Skeletal muscle satellite cell (primary cell): ENCODE data around the gene SORCS2.

Source experiments
- H3K27me3 ChIP-seq: 2 replicates; pipeline ENCODE4 v1.7.0; 2013; ENCODE audit warnings: low read length; ENCODE audit not compliant: control insufficient read depth, insufficient read depth
- H3K36me3 ChIP-seq: 2 replicates; pipeline ENCODE4 v1.7.0; 2013; ENCODE audit warnings: mild to moderate bottlenecking, control low read depth, low read length; ENCODE audit not compliant: insufficient read depth
- H3K4me1 ChIP-seq: 2 replicates; pipeline ENCODE4 v1.7.0; 2013; ENCODE audit warnings: low read length; ENCODE audit not compliant: control insufficient read depth, insufficient read depth
- H3K4me2 ChIP-seq: 2 replicates; pipeline ENCODE4 v1.7.0; 2013; ENCODE audit warnings: mild to moderate bottlenecking, low read length
- H3K4me3 ChIP-seq: 2 replicates; pipeline ENCODE4 v1.7.0; 2013; ENCODE audit warnings: low read length
- H3K9ac ChIP-seq: 2 replicates; pipeline ENCODE4 v1.7.0; 2013; ENCODE audit warnings: mild to moderate bottlenecking, low read depth, low read length, moderate library complexity
- H3K9me3 ChIP-seq: replicated peaks from 2 replicates; pipeline ENCODE4 v1.7.0; 2013; ENCODE audit warnings: mild to moderate bottlenecking, control low read depth, low read length

SORCS2 gene

DNA sequence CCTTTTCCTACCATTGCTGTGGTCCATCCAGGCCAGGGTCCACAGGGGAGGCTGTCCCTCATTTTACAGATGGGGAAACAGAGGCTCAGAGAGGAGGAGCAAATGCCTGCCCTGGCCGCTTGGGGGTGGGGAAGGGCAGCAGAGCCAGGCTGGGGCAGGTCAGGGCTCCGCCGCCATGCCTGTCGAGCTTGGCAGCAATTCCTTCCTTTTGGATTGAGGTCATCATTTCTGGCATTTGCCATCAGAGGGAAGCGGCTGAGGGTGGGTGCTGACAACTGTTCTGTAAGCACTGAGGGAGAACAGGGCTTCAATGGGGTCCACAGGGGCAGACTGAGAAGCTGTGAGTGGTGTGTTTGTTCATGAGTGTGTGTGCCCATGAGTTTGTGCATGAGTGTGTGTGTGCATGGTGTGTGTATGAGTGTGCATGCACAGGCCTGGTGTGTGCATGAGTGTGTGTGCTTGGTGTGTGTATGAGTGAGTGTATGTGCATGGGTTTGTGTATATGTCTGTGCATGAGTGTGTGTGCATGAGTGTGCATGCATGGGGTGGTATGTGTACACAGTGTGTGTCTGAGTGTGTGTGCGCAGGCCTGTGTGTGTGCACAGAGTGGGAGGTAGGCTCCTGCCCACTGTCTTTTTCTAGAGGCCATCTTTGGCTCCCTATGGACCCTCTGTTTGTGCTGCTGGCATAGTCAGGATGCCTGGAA lies 115.2 kb downstream of the SORCS2 start:
- H3K4me2 ChIP-seq: no peak overlapping the region
- no peaks in the 10 kb centered on the region for H3K4me1 ChIP-seq
- H3K27me3 ChIP-seq: peaks cover 47% of the 10 kb centered on the region
- no peaks in the 10 kb centered on the region for H3K36me3 ChIP-seq
- H3K9ac ChIP-seq: no peak overlapping the region
- no peak overlapping the region for H3K4me3 ChIP-seq
- no peaks in the 10 kb centered on the region for H3K9me3 ChIP-seq

DNA sequence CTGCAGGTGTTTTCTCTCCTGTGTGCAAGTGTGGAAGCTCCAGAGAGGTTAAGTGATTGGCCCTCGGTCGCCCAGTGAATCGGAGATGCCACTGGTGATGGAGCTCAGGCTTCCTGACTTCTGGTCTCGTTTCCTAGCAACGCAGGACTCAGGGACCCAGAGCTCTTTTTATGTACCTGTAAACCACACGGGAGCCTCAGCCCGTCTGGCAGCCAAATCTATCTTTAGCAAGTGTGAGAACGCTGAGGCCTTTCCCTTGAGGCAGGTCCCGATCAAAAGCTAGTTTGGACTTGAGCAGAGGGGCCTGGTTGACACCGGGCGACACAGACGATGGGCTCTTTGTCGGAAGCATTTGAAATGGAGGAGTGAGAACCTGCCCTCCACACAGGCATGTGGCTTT lies 116.8 kb downstream of the SORCS2 start:
- H3K36me3 ChIP-seq: no peaks in the 10 kb centered on the region
- H3K9me3 ChIP-seq: no peaks in the 10 kb centered on the region
- H3K4me1 ChIP-seq: no peaks in the 10 kb centered on the region
- peaks cover 40% of the 10 kb centered on the region for H3K27me3 ChIP-seq
- no peak overlapping the region for H3K9ac ChIP-seq
- H3K4me3 ChIP-seq: no peak overlapping the region
- H3K4me2 ChIP-seq: no peak overlapping the region

DNA sequence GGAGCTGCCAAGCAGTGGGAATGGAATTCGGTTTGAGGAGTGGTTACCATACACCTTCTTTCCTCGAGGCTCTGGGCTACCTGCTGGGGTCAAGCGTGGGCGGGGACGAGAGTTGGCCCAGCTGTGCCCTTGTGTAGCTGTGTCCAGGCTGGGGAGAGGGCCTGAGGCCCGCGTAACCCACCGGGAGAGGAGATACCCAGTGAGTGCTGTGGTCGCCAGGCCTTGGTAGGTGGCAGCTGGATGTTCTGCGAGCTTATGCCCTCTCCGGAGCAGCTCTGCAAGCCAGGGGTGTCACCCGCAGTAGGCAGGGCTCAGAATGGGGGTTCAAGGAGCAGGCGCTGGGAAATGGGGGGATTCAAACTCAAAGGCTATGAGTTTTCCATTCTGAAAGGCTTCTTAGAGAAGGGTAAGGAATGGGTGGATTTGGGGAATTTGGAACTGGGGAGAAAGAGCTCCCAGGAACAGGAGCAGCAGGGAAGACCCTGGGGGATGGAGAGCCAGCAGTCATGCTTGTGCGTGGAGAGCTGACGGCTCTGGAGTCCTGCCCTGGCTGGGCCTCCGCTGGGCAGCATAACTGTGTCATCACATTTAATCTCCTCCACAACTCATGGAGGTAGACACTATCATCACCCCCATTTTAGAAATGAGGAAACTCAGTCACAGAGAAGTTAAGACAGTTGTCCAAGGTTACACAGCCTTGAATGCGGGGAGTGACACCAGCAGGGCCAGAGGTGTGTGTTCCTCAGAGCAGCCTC lies 117.5 kb downstream of the SORCS2 start:
- H3K9me3 ChIP-seq: no peaks in the 10 kb centered on the region
- no peaks in the 10 kb centered on the region for H3K36me3 ChIP-seq
- no peak overlapping the region for H3K4me2 ChIP-seq
- no peaks in the 10 kb centered on the region for H3K4me1 ChIP-seq
- H3K4me3 ChIP-seq: no peak overlapping the region
- H3K27me3 ChIP-seq: peaks cover 40% of the 10 kb centered on the region
- no peak overlapping the region for H3K9ac ChIP-seq

DNA sequence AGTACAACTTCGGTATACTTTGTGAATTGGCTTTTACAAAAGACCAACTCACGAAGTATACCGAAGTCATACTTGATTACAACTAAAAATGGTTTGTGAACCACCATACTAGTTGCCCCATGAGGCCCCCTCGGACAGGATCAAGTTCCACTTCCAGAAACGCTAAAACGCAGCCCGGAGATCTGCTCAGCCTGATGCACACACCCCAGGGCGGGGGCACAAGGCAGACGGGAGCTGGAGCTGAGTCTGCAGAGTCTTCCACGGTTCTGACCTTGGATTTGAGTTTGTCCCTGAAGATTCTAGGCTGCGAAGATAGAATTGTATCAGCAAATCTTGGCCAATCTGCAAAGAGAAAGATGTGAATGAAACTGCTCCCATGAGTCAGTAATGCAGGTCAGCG lies 118.1 kb downstream of the SORCS2 start:
- Histone ChIP-seq H3K4me1 (no peaks in the 10 kb centered on the region), H3K36me3 (no peaks in the 10 kb centered on the region), H3K9me3 (no peaks in the 10 kb centered on the region), H3K9ac (no peak overlapping the region), H3K4me3 (no peak overlapping the region), H3K27me3 (peaks cover 39% of the 10 kb centered on the region), H3K4me2 (no peak overlapping the region)

DNA sequence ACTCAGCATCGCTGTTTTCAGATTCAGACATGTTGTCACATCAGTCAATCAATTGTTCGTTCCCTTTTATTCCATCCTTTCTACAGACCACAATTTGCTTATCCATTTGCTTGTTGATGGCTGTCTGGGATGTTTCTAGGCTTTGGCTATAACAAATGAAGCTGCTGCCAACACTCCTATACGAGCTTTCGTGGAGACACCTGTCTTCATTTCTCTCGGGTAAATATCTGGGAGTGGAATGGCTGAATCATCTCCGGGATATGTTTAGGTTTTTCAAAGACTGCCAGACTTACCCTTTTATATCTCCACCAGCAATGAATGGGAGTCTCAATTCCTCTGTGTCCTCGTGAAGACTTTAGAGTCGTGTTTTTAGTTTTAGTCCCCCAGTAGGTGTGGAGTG lies 118.9 kb downstream of the SORCS2 start:
- no peaks in the 10 kb centered on the region for H3K9me3 ChIP-seq
- no peaks in the 10 kb centered on the region for H3K4me1 ChIP-seq
- no peak overlapping the region for H3K4me2 ChIP-seq
- H3K4me3 ChIP-seq: no peak overlapping the region
- no peak overlapping the region for H3K9ac ChIP-seq
- H3K36me3 ChIP-seq: no peaks in the 10 kb centered on the region
- H3K27me3 ChIP-seq: peaks cover 39% of the 10 kb centered on the region

DNA sequence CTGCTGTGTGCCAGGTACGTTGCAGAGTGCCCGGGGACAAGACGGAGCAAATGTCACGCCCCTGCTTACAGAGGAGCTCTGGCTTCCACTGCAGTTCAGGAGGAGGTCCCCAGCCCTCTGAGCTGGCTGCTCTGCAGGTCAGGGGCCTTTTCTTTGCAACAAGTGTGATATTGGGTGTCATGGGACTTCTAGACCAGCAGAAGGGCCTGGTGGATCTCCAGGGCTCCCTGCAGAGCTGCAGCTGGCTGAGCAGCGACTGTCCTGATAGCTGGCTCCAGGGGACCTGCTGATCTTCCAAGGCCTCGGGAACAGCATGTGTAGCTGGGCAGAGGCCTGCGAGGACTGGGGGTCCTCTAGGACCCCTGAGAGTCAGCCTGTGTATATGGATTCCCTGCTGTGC lies 120.4 kb downstream of the SORCS2 start:
- no peak overlapping the region for H3K9ac ChIP-seq
- H3K4me3 ChIP-seq: no peak overlapping the region
- H3K4me1 ChIP-seq: no peaks in the 10 kb centered on the region
- no peaks in the 10 kb centered on the region for H3K9me3 ChIP-seq
- H3K27me3 ChIP-seq: peaks cover 29% of the 10 kb centered on the region
- H3K4me2 ChIP-seq: no peak overlapping the region
- H3K36me3 ChIP-seq: no peaks in the 10 kb centered on the region

DNA sequence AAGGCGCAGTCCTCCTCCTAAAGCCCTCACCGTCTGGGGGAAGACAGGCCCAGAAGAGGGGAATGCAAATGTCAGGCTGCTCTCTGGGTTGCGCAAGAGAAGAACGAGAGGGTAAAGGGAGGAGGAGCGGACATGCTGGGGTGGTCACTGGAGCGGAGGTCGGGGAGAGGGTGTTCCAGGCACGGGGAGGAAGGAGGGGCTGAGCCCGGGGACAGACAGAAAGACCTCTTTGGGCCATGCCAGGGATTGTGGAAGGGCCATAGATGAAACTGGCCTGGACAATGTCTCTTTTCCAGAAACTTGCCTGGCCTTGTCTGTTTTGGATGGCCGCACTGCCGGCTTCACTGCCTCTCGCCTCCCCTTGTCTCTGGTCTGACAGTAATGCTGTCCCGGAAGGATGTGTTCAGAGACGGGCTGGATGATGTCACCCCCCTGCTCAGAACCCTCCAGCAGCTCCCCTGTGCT lies 121.0 kb downstream of the SORCS2 start:
- H3K36me3 ChIP-seq: no peaks in the 10 kb centered on the region
- H3K9me3 ChIP-seq: no peaks in the 10 kb centered on the region
- no peaks in the 10 kb centered on the region for H3K4me1 ChIP-seq
- H3K4me3 ChIP-seq: no peak overlapping the region
- H3K27me3 ChIP-seq: peaks cover 24% of the 10 kb centered on the region
- no peak overlapping the region for H3K4me2 ChIP-seq
- H3K9ac ChIP-seq: no peak overlapping the region

DNA sequence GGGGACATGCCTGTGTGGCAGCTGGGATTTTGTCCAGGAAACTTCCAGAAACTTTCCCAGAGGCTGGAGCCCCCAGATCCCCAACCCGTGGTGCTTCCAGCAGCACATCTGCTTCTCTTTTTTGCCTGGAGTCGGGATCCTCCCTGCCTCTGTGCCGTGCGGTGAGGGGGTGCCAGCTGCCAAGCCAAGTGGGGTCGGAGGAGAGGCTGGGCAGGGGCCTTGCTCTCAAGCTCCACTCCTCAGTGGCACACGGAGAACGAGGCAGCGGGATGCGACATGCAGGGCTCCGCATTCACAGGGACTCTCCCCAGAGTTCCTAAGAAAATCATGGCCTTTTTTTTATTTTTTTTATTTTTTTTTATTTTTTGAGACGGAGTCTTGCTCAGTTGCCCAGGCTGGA lies 121.7 kb downstream of the SORCS2 start:
- peaks cover 19% of the 10 kb centered on the region for H3K27me3 ChIP-seq
- no peak overlapping the region for H3K4me3 ChIP-seq
- no peaks in the 10 kb centered on the region for H3K36me3 ChIP-seq
- no peaks in the 10 kb centered on the region for H3K9me3 ChIP-seq
- no peaks in the 10 kb centered on the region for H3K4me1 ChIP-seq
- no peak overlapping the region for H3K4me2 ChIP-seq
- H3K9ac ChIP-seq: no peak overlapping the region

DNA sequence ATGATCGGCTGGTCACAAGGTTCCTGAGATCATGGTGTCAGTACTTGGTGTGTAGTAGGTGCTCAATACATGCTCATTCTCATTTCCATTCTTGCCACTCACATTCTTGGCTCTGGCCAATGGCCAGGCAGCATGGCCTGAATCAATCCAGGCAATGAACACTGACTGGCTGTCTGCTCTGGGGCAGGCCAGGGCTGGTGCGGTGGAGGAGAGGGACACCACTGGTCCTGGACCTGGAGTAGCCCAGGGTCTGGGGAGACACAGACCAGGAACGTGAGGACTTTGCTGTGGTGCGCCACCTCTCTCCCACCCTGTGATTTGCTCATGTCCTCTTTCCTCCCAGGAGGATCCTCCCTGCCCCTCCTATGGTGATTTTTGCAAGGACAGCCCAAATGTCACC lies 122.9 kb downstream of the SORCS2 start:
- H3K27me3 ChIP-seq: peaks cover 9% of the 10 kb centered on the region
- no peak overlapping the region for H3K4me3 ChIP-seq
- no peaks in the 10 kb centered on the region for H3K4me1 ChIP-seq
- no peak overlapping the region for H3K4me2 ChIP-seq
- no peaks in the 10 kb centered on the region for H3K9me3 ChIP-seq
- no peaks in the 10 kb centered on the region for H3K36me3 ChIP-seq
- no peak overlapping the region for H3K9ac ChIP-seq

DNA sequence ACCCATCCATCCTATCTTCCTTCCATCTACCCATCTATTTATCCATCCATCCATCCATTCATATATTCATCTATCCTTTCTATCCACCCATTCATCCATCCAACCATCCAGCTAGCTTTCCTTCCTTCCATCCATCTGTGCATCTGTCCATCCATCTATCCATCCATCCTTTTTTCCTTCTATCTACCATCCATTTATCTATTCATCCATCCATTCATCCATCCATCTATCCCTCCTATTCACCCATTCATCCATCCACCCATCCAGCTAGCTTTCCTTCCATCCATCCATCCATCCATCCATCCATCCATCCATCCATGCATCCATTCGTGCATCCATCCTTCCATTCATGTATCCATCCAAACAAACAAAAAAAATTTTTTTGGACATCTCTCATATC lies 123.6 kb downstream of the SORCS2 start:
- no peaks in the 10 kb centered on the region for H3K9me3 ChIP-seq
- no peaks in the 10 kb centered on the region for H3K36me3 ChIP-seq
- H3K4me2 ChIP-seq: no peak overlapping the region
- no peaks in the 10 kb centered on the region for H3K4me1 ChIP-seq
- peaks cover 9% of the 10 kb centered on the region for H3K27me3 ChIP-seq
- no peak overlapping the region for H3K9ac ChIP-seq
- no peak overlapping the region for H3K4me3 ChIP-seq

DNA sequence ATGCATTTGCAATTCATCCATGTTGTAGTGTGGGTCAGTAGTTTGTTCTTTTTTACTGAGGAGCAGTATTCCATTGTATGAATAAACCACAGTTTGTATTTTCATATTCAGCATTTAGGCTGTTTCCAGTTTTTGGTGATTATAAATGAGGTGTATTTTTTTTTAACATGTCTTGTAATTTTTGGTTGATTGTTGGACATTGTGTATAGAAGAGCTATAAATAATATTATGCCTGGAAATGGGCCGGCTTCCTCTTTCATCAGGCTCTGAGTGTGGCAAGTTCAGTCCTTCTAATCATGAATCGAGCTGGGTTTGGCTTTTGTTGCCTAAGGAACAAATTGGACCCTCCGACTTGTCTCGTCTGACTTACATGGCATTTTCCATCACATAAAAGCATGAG lies 126.7 kb downstream of the SORCS2 start:
- Histone ChIP-seq H3K4me2 (no peak overlapping the region), H3K4me3 (no peak overlapping the region), H3K9me3 (no peaks in the 10 kb centered on the region), H3K9ac (no peak overlapping the region), H3K27me3 (peaks cover 5% of the 10 kb centered on the region), H3K36me3 (no peaks in the 10 kb centered on the region), H3K4me1 (no peaks in the 10 kb centered on the region)
